SJCRH30 (cell line): ENCODE results near the gene MAK. TPM values are rescaled to one million over a fixed set of nuclear protein-coding genes. Genes with fewer than 3 reads are reported as not detected.
"Not testable (repeated sequence)": the region's sequence is repeated elsewhere in the genome, so short reads cannot be mapped to it uniquely, and the experiment has no call there.

ENCODE experiments used
- DNase-seq, 2 experiments: peaks; one replicate each; pipeline ENCODE4 v3.0.0-alpha.2; 2015 to 2020
- H3K27ac ChIP-seq: fragments of 250-450 bp; sonication (Bioruptor Pico); 2 replicates; pipeline ENCODE4 v1.5.1; 2020; ENCODE audit warnings: mild to moderate bottlenecking, moderate library complexity
- H3K27me3 ChIP-seq: fragments of 250-450 bp; sonication (Bioruptor Pico); 2 replicates; pipeline ENCODE4 v1.5.1; 2020; ENCODE audit warnings: mild to moderate bottlenecking, moderate library complexity
- H3K36me3 ChIP-seq: fragments of 250-450 bp; sonication (Bioruptor Pico); 2 replicates; pipeline ENCODE4 v1.5.1; 2020; ENCODE audit warnings: mild to moderate bottlenecking, moderate library complexity
- H3K4me1 ChIP-seq: fragments of 250-450 bp; sonication (Bioruptor Pico); 2 replicates; pipeline ENCODE4 v1.5.1; 2020; ENCODE audit warnings: mild to moderate bottlenecking, moderate library complexity
- H3K4me3 ChIP-seq: fragments of 250-450 bp; sonication (Bioruptor Pico); 2 replicates; pipeline ENCODE4 v1.5.1; 2020; ENCODE audit warnings: mild to moderate bottlenecking, moderate library complexity
- H3K9me3 ChIP-seq: fragments of 250-450 bp; sonication (Bioruptor Pico); replicated peaks from 2 replicates; pipeline ENCODE4 v1.5.1; 2020; ENCODE audit warnings: mild to moderate bottlenecking, moderate library complexity
- total RNA-seq: library from RNA; depleted of rRNA; stranded (reverse); fragments of >200 nt; shearing (Covaris generic); gene quantifications from 2 replicates; pipeline ENCODE4 v1.2.3, GENCODE V29; 2014

The MAK gene
- total RNA-seq, 1 experiment from 2014 or later, result 0.51 TPM

GRCh38 chr6:10778230-10778629 lies 60.1 kb downstream of the MAK start:
- no peak for DNase-seq
- Histone ChIP-seq H3K27ac (no peak overlapping the region), H3K27me3 (no peaks in the 10 kb centered on the region), H3K36me3 (no peaks in the 10 kb centered on the region), H3K9me3 (no peaks in the 10 kb centered on the region), H3K4me3 (no peak overlapping the region), H3K4me1 (no peaks in the 10 kb centered on the region)

DNA sequence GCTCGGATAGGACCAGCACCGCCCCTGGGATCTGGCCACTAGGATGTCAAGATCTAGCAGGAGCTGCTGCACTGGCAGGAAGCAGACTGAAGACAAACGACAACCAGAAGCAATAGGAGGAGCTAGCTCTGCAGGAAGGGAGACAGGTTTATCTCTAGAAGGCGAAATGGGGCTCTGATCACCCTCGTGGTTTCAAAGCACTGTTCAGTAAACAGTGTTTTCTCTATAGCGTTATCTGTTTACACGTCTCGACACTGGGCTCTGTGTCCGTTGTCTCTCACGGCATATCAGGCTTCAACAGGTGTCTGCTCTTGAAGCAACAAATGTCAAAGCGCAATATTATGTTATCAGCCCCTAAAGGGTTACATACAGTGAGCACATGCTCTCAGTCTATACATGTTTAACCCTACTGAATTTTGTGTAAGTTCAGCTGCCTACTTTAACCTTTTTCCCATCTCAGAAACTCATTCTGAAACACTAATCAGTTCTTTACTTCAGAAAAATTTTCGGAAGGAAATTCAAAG lies 66.9 kb downstream of the MAK start:
- no peaks in the 10 kb centered on the region for H3K9me3 ChIP-seq
- H3K4me3 ChIP-seq, result no peak overlapping the region
- no peaks in the 10 kb centered on the region for H3K27me3 ChIP-seq
- H3K4me1 ChIP-seq, result no peaks in the 10 kb centered on the region
- DNase-seq, result no peak
- H3K27ac ChIP-seq, result no peak overlapping the region
- H3K36me3 ChIP-seq, result no peaks in the 10 kb centered on the region; the same call in 1 of the 2 replicates

GRCh38 chr6:10769419-10769818 lies 68.9 kb downstream of the MAK start:
- no peaks in the 10 kb centered on the region for H3K9me3 ChIP-seq
- H3K27me3 ChIP-seq, result no peaks in the 10 kb centered on the region
- no peak overlapping the region for H3K27ac ChIP-seq
- no peak for DNase-seq
- no peak overlapping the region for H3K4me3 ChIP-seq
- no peaks in the 10 kb centered on the region; the same call in 1 of the 2 replicates for H3K36me3 ChIP-seq
- no peaks in the 10 kb centered on the region for H3K4me1 ChIP-seq

DNA sequence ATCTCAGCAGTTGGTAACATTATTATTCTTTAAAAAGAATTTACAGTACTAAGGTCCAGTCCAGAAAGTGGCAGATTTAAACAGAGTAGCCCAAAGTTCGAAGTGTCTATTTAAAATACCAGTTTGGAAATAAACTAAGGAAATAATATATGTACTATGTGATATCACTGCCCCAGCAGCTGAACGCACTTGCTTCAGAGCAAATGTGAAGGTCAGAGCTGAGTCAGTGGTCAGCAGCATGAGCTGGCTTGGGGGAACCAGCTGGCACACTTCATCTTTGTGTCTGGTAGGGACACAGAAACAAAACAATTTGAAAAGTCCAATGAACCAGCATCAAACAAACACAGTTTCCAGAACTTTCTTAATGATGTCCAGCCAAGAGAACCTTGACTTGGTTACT lies 75.3 kb downstream of the MAK start:
- H3K27ac ChIP-seq, result no peak overlapping the region
- no peaks in the 10 kb centered on the region for H3K9me3 ChIP-seq
- peaks cover 8% of the 10 kb centered on the region for H3K4me1 ChIP-seq
- no peak for DNase-seq
- H3K36me3 ChIP-seq, result peaks cover 2% of the 10 kb centered on the region; the same call in 1 of the 2 replicates
- no peaks in the 10 kb centered on the region for H3K27me3 ChIP-seq
- H3K4me3 ChIP-seq, result no peak overlapping the region

- H3K9me3 ChIP-seq, result no peaks in the 10 kb centered on the region
- H3K36me3 ChIP-seq, result peaks cover 5% of the 10 kb centered on the region
- no peak for DNase-seq
- H3K4me1 ChIP-seq, result peaks cover 8% of the 10 kb centered on the region
- H3K27ac ChIP-seq, result no peak overlapping the region
- no peaks in the 10 kb centered on the region for H3K27me3 ChIP-seq
- no peak overlapping the region for H3K4me3 ChIP-seq
Observed at GRCh38 chr6:10759884-10760329, 78.4 kb downstream of the MAK start.

DNA sequence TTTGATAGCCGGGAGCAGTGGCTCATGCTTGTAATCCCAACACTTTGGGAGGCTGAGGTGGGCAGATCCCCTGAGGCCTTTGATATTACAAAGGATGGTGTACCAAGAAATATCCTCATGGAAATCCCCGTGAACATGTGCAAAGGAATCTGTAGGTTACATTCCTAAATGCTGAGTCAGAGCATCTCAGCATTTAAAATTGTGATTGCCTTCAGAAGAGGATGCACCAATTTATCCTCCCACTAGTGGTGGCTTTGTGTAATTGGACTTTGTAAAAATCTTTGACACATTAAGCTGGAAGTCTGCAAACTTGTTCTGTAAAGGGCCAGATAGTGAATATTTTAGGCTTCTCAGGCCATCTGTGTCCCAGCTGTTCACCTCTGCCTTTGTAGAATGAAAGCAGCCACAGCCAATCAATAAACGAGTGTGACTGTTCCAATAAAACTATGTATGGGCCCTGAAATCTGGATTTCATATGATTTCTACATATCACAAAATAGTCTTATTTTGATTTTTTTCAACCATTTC lies 79.0 kb downstream of the MAK start:
- Histone ChIP-seq H3K4me1 (peaks cover 8% of the 10 kb centered on the region), H3K4me3 (no peak overlapping the region), H3K9me3 (no peaks in the 10 kb centered on the region), H3K27ac (peak overlapping the region; percentile 33; the same call in 1 of the 2 replicates), H3K27me3 (no peaks in the 10 kb centered on the region), H3K36me3 (peaks cover 5% of the 10 kb centered on the region)
- DNase-seq, result peak; percentile 18 to 49

DNA sequence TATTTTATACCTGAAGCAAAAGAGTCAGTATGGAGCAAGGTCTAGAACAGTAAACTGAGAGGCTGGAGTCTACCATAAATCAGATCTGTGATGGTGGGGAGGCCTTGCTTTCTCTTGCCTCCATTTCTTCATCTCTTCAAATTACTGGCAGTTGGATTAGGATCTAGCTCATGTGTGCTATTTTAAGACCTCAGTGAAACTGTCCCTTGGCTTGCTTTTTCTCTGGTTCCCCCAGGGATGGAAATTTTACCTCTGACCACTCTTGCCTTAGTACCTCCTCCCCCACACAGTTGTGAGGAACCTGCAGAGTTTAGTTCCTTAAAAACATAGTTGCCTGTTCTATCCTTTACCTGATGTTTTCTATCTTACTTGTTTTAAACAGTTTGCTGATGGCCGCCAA lies 82.3 kb downstream of the MAK start:
- DNase-seq, result no peak
- Histone ChIP-seq H3K9me3 (no peaks in the 10 kb centered on the region), H3K36me3 (peaks cover 7% of the 10 kb centered on the region), H3K27me3 (no peaks in the 10 kb centered on the region), H3K27ac (no peak overlapping the region), H3K4me1 (peaks cover 8% of the 10 kb centered on the region), H3K4me3 (no peak overlapping the region)

GRCh38 chr6:10751757-10752156 lies 86.6 kb downstream of the MAK start:
- H3K9me3 ChIP-seq, DNase-seq, H3K36me3 ChIP-seq, H3K27me3 ChIP-seq, H3K27ac ChIP-seq, H3K4me1 ChIP-seq, H3K4me3 ChIP-seq: not testable (repeated sequence)

DNA sequence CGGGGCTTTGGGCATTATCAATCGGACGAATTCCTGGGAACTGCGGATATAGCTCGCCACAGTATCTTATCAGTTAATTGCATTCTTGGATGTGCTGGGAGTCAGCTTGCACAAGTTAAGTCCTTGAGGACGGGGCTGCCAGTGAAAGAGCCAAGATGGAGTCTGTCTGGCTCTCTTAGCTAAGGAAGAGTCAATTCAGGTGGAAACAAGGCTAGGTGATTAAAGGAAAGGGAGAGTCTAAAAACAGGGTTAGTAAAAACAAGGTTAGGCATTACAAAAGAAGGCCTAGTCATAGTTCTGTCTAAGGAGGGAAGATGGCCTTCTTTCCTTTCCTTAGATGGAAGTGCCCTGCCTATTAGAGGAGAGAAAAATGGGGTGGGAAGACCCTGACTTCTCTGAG lies 87.8 kb downstream of the MAK start:
- H3K9me3 ChIP-seq, H3K27me3 ChIP-seq, H3K4me1 ChIP-seq, H3K4me3 ChIP-seq, DNase-seq, H3K27ac ChIP-seq, H3K36me3 ChIP-seq: not testable (repeated sequence)

DNA sequence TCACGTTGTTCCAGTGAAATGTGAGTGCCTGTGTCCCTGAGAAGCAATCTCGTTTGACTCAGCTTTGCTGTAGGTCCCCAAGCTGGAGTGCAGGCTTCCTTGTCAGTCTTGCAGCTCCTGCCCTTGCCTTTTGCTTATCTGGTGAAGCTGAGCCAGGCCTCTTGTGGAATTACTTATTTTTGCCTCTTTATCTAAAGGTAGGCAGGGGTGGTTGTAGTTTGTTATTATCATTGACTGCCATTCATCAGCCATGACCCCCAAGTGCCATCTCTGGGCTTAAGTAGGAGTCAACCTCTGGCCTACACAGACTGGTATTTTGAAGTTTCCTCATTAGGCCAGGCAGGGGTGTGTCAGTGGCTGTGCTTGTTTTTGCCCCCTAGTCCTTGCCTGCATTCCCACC lies 88.6 kb downstream of the MAK start:
- H3K27me3 ChIP-seq, result no peaks in the 10 kb centered on the region
- peaks cover 2% of the 10 kb centered on the region; the same call in 1 of the 2 replicates for H3K36me3 ChIP-seq
- DNase-seq, result no peak
- no peaks in the 10 kb centered on the region for H3K4me1 ChIP-seq
- no peaks in the 10 kb centered on the region for H3K9me3 ChIP-seq
- H3K27ac ChIP-seq, result no peak overlapping the region
- no peak overlapping the region for H3K4me3 ChIP-seq

DNA sequence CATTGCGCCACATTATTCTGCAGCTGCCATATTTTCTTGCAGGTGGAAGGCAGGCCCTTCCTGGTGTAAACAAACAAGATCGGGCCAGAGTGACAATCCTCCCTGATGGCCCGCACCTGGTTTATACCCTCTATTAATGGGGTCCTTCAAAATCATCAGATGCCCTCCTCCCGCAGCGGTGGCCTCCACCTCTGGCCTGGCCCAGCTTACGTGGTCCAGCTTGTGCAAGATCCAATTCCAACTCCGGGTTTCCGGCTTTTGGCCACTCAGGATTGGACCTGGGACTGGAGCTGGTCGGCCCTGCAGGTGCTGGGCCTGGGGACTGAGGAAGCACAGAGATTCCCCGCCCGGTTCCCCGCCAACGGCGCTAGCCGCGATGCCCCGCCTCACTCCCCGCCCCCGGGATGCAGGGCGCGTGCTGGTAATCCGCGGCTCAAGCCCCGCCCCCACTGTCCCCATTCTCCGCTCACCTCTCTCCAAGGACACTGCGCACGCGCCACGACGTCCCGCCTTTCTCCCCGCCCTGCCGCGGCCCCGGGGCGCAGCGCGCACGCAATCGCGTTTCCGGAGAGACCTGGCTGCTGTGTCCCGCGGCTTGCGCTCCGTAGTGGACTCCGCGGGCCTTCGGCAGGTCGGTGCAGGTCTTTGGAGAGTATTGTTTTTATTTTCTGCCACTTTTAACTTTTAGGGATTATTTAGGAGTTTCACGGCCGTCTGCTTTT lies 90.9 kb downstream of the MAK start, which contains the start of gene TMEM14B:
TMEM14B (plus strand) TSS at position 555 of the 722 bp plus-strand sequence. CDS start 1,441 bp downstream, outside the sequence.
- peak within 1 kb of the TSS; percentile 66 for H3K4me3 ChIP-seq
- no peaks in the 10 kb centered on the region for H3K27me3 ChIP-seq
- H3K27ac ChIP-seq, result peak within 1 kb of the TSS; percentile 37; the same call in 1 of the 2 replicates

GRCh38 chr6:10746915-10747250 lies 91.5 kb downstream of the MAK start:
- no peak for DNase-seq
- no peaks in the 10 kb centered on the region for H3K27me3 ChIP-seq
- H3K4me3 ChIP-seq, result peak overlapping the region; percentile 66
- no peaks in the 10 kb centered on the region for H3K9me3 ChIP-seq
- H3K27ac ChIP-seq, result peak overlapping the region; percentile 37; the same call in 1 of the 2 replicates
- H3K4me1 ChIP-seq, result no peaks in the 10 kb centered on the region
- H3K36me3 ChIP-seq, result peaks cover 2% of the 10 kb centered on the region; the same call in 1 of the 2 replicates

More for the DNA sequence above, 90.9 kb downstream of the MAK start, which contains the start of gene TMEM14B:
- peak; percentile 96 for DNase-seq
- Histone ChIP-seq H3K36me3 (peaks cover 2% of the 10 kb centered on the region; the same call in 1 of the 2 replicates), H3K4me1 (no peaks in the 10 kb centered on the region), H3K9me3 (no peaks in the 10 kb centered on the region)

DNA sequence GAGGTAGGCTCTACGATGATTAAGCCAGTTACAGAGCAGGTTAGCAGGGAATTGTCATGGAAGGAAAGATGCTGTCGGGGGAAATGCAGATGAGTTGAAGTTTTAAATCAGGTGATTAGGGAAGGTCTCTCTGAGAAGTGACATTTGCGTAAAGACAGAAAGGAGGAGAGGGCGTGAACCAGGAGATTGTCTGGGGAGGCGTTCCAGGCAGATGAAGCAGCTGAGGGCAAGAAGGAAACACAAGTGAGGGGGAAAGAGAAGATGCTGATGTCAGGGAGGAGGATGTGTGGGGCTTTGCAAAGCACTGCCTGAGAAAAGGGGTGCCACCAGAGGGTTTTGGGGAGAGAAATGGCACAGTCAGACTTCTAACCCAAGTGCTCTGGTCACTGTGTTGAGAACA lies 93.2 kb downstream of the MAK start:
- Histone ChIP-seq H3K36me3 (no peaks in the 10 kb centered on the region), H3K4me3 (no peak overlapping the region), H3K9me3 (no peaks in the 10 kb centered on the region), H3K4me1 (0 out of 2 replicates have a peak, but pooled peaks cover 2% of the 10 kb centered on the region), H3K27me3 (no peaks in the 10 kb centered on the region), H3K27ac (no peak overlapping the region)
- DNase-seq, result no peak

DNA sequence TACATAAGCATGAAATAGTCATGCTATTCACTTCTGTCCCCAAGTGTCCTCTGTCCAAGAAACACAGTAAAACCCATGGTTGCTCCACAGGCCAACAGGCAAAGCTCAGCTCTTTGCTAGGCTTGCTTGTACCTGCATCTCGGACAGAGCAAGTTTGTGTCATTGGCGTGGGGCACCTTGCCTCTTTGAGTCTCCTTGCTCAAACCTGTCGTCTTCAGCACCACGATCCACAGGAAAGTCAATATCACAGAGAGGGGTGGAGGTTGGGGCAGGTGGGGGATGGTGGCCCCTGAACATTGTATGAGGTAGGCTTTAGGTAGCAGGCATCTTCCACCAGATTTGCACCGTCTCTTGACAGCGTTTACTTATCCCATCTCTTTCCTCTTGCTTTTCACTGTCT lies 94.8 kb downstream of the MAK start:
- no peak for DNase-seq
- H3K4me3 ChIP-seq, result no peak overlapping the region
- no peaks in the 10 kb centered on the region for H3K27me3 ChIP-seq
- 0 out of 2 replicates have a peak, but pooled peaks cover 2% of the 10 kb centered on the region for H3K4me1 ChIP-seq
- H3K27ac ChIP-seq, result no peak overlapping the region
- no peaks in the 10 kb centered on the region for H3K36me3 ChIP-seq
- no peaks in the 10 kb centered on the region for H3K9me3 ChIP-seq

DNA sequence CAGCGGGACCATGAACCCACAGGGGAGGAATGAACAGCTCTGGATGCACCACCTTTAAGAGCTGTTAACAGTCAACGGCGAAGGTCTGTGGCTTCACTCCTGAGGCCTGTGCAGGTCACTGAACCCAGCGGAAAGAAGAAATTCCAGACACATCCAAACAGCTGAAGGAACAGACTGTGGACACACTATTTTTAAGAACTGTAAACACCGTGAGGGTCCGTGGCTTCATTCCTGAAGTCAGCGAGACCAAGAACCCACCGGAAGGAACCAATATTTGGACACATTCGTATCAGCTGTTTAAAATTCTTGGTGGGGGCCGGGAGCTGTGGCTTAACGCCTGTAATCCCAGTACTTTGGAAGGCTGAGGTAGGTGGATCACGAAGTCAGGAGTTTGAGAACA lies 96.1 kb downstream of the MAK start:
- H3K4me3 ChIP-seq, result no peak overlapping the region
- H3K27ac ChIP-seq, result peak overlapping the region; percentile 41
- no peaks in the 10 kb centered on the region for H3K27me3 ChIP-seq
- H3K9me3 ChIP-seq, result no peaks in the 10 kb centered on the region
- peak; percentile 53 to 57 for DNase-seq
- 0 out of 2 replicates have a peak, but pooled peaks cover 2% of the 10 kb centered on the region for H3K4me1 ChIP-seq
- H3K36me3 ChIP-seq, result no peaks in the 10 kb centered on the region
